Fibroblast of mammary gland (primary cell): Measurements from ENCODE around the gene CLSTN1.
"Not testable (repeated sequence)": the region's sequence is repeated elsewhere in the genome, so short reads cannot be mapped to it uniquely, and the experiment has no call there.

Experiments used
- DNase-seq: peaks from one replicate; pipeline ENCODE4 v3.0.0-alpha.2; 2010; ENCODE audit warnings: low read depth
- H3K4me3 ChIP-seq: 2 replicates; pipeline ENCODE4 v1.5.1; 2011; ENCODE audit warnings: low read depth, mild to moderate bottlenecking, low read length, moderate library complexity; ENCODE audit not compliant: control insufficient read depth
- CTCF ChIP-seq: conservative IDR thresholded peaks from 2 replicates; pipeline ENCODE4 v1.5.1; 2011; ENCODE audit warnings: low read depth, low read length, inconsistent platforms; ENCODE audit not compliant: control insufficient read depth, insufficient read depth

CLSTN1 gene

GRCh38 chr1:9792156-9793042, 31.4 kb downstream of the CLSTN1 start:
- H3K4me3 ChIP-seq: no peak overlapping the region
- TF ChIP-seq CTCF: no peak
- peak; percentile 16 for DNase-seq

- H3K4me3 ChIP-seq, DNase-seq: not testable (repeated sequence)
Observed at GRCh38 chr1:9789700-9790099, 34.1 kb downstream of the CLSTN1 start.

GRCh38 chr1:9787702-9788101, 36.1 kb downstream of the CLSTN1 start:
- no peak for DNase-seq
- TF ChIP-seq CTCF: no peak
- no peak overlapping the region for H3K4me3 ChIP-seq

- TF ChIP-seq CTCF: no peak
- H3K4me3 ChIP-seq: no peak overlapping the region
- DNase-seq: no peak
Observed at GRCh38 chr1:9785406-9785805, 38.4 kb downstream of the CLSTN1 start.

GRCh38 chr1:9784508-9785133, 39.1 kb downstream of the CLSTN1 start:
- no peak overlapping the region for H3K4me3 ChIP-seq
- DNase-seq: peak; percentile 58

GRCh38 chr1:9782897-9783296, 40.9 kb downstream of the CLSTN1 start:
- no peak for DNase-seq
- no peak overlapping the region for H3K4me3 ChIP-seq
- no peak for TF ChIP-seq CTCF

More at GRCh38 chr1:9784508-9785133, 39.1 kb downstream of the CLSTN1 start:
- peak; percentile 58 for TF ChIP-seq CTCF

- DNase-seq: no peak
- no peak for TF ChIP-seq CTCF
- no peak overlapping the region for H3K4me3 ChIP-seq
Observed at GRCh38 chr1:9782116-9782751, 41.5 kb downstream of the CLSTN1 start.
